ENCODE data around the gene CYP2E1. TPM values are rescaled to one million over a fixed set of nuclear protein-coding genes. Genes with fewer than 3 reads are reported as not detected.

Gene CYP2E1
- total RNA-seq, 4 donors from 2014 or later = 3.1 to 26.9 (median 10.5) TPM

- no peaks in the 10 kb centered on the region for H3K9me3 ChIP-seq
- no peaks in the 10 kb centered on the region for H3K4me1 ChIP-seq
- H3K4me3 ChIP-seq = no peak overlapping the region
- DNase-seq = no peak
- intact Hi-C loops (cut with DNase I) = no loop called here
- TF ChIP-seq CTCF (IDR thresholded peaks at IDR 0.05) (no peak), POLR2A (IDR thresholded peaks at IDR 0.05) (no peak)
- WGBS, 2 donors = 88 to 92% methylated on average over 4 of the region's 4 CpGs
- no peaks in the 10 kb centered on the region for H3K36me3 ChIP-seq
- H3K27me3 ChIP-seq = peaks cover 0 to 33% (median 0%) of the 10 kb centered on the region in 4 donors
- no peak overlapping the region for H3K27ac ChIP-seq
These were observed 27.4 kb downstream of the CYP2E1 start for GRCh38 chr10:133554600-133554999.

GRCh38 chr10:133555521-133555920 lies 28.4 kb downstream of the CYP2E1 start:
- no peak for DNase-seq
- Histone ChIP-seq H3K27ac (no peak overlapping the region), H3K9me3 (no peaks in the 10 kb centered on the region), H3K4me3 (no peak overlapping the region), H3K4me1 (no peaks in the 10 kb centered on the region), H3K36me3 (no peaks in the 10 kb centered on the region), H3K27me3 (peaks cover 0 to 29% (median 0%) of the 10 kb centered on the region in 4 donors)
- intact Hi-C loops (cut with DNase I) = no loop called here
- no peak for TF ChIP-seq CTCF (IDR thresholded peaks at IDR 0.05)
- TF ChIP-seq POLR2A (IDR thresholded peaks at IDR 0.05) = no peak
- WGBS, 2 donors = 70 to 76% methylated on average over 5 to 6 of the region's 8 CpGs

GRCh38 chr10:133557381-133557780 lies 30.2 kb downstream of the CYP2E1 start:
- 34 to 38% methylated on average over 3 of the region's 3 CpGs for WGBS, 2 donors
- H3K4me3 ChIP-seq = no peak overlapping the region
- H3K9me3 ChIP-seq = no peaks in the 10 kb centered on the region
- no peak for TF ChIP-seq CTCF (IDR thresholded peaks at IDR 0.05)
- TF ChIP-seq POLR2A (IDR thresholded peaks at IDR 0.05) = no peak
- H3K36me3 ChIP-seq = no peaks in the 10 kb centered on the region
- DNase-seq = no peak
- H3K27ac ChIP-seq = no peak overlapping the region
- H3K4me1 ChIP-seq = no peaks in the 10 kb centered on the region
- H3K27me3 ChIP-seq = peaks cover 0 to 29% (median 0%) of the 10 kb centered on the region in 4 donors
- intact Hi-C loops (cut with DNase I) = no loop called here

- WGBS, 2 donors = 68 to 80% methylated on average over 6 to 8 of the region's 11 CpGs
- Histone ChIP-seq H3K9me3 (peaks cover 0 to under 1% (median 0%) of the 10 kb centered on the region in 3 donors), H3K27me3 (peaks cover 0 to 25% (median 0%) of the 10 kb centered on the region in 4 donors), H3K4me1 (no peaks in the 10 kb centered on the region), H3K27ac (no peak overlapping the region), H3K36me3 (no peaks in the 10 kb centered on the region), H3K4me3 (no peak overlapping the region)
- intact Hi-C loops (cut with DNase I) = no loop called here
- no peak for DNase-seq
- TF ChIP-seq CTCF (IDR thresholded peaks at IDR 0.05) = no peak
- no peak for TF ChIP-seq POLR2A (IDR thresholded peaks at IDR 0.05)
These were observed 32.1 kb downstream of the CYP2E1 start for GRCh38 chr10:133559216-133559615.

GRCh38 chr10:133564816-133565215 lies 37.7 kb downstream of the CYP2E1 start:
- TF ChIP-seq CTCF (IDR thresholded peaks at IDR 0.05) (no peak), POLR2A (IDR thresholded peaks at IDR 0.05) (no peak)
- Histone ChIP-seq H3K4me1 (no peaks in the 10 kb centered on the region), H3K27me3 (peaks cover 0 to 44% (median 0%) of the 10 kb centered on the region in 4 donors), H3K4me3 (peak overlapping the region in 1 of 4 donors; percentile 28), H3K36me3 (no peaks in the 10 kb centered on the region), H3K27ac (peak overlapping the region in 1 of 4 donors; percentile 78), H3K9me3 (peaks cover 0 to 20% (median 7%) of the 10 kb centered on the region in 3 donors)
- intact Hi-C loops (cut with DNase I) = no loop called here
- DNase-seq = no peak
- WGBS, 2 donors = 60 to 94% methylated on average over 3 to 7 of the region's 12 CpGs

Measured in esophagus squamous epithelium (tissue), 5 donors.